HG03135 (cell line): Measurements from ENCODE around the gene GLRX5.

Experiments
- ATAC-seq: cut with Tn5 transposase; IDR thresholded peaks from one replicate; pipeline ENCODE4 v1.9.1; 2021; ENCODE audit warnings: mild to moderate bottlenecking, moderate library complexity; ENCODE audit not compliant: unreplicated experiment

Gene GLRX5

GRCh38 chr14:95534299-95535225 lies at the start of gene GLRX5:
Gene GLRX5, plus strand, starts transcription at chr14:95535050. Its CDS starts 40 bp downstream, at chr14:95535090.
- ATAC-seq = peak; percentile 90

- no peak for ATAC-seq
Observed at GRCh38 chr14:95485222-95485819, 49.5 kb upstream of the GLRX5 start.

GRCh38 chr14:95486875-95487668 lies 47.8 kb upstream of the GLRX5 start:
- peak; percentile 62 for ATAC-seq

GRCh38 chr14:95487669-95488084 lies 47.2 kb upstream of the GLRX5 start:
- no peak for ATAC-seq

- ATAC-seq = no peak
Observed at GRCh38 chr14:95488376-95489213, 46.3 kb upstream of the GLRX5 start.

GRCh38 chr14:95489214-95490137 lies 45.4 kb upstream of the GLRX5 start:
- no peak for ATAC-seq

GRCh38 chr14:95490138-95490509 lies 44.7 kb upstream of the GLRX5 start:
- ATAC-seq = no peak

GRCh38 chr14:95490727-95491451 lies 44.0 kb upstream of the GLRX5 start:
- no peak for ATAC-seq

- ATAC-seq = no peak
Observed at GRCh38 chr14:95491936-95492608, 42.8 kb upstream of the GLRX5 start.

- ATAC-seq = no peak
Observed at GRCh38 chr14:95493503-95493902, 41.3 kb upstream of the GLRX5 start.

- ATAC-seq = no peak
Observed at GRCh38 chr14:95493976-95494375, 40.9 kb upstream of the GLRX5 start.

- ATAC-seq = no peak
Observed at GRCh38 chr14:95494456-95494855, 40.4 kb upstream of the GLRX5 start.

GRCh38 chr14:95495076-95495475 lies 39.8 kb upstream of the GLRX5 start:
- ATAC-seq = no peak

- peak; percentile 93 for ATAC-seq
Observed at GRCh38 chr14:95495538-95496025, 39.3 kb upstream of the GLRX5 start.

GRCh38 chr14:95496111-95496681 lies 38.7 kb upstream of the GLRX5 start:
- peak; percentile 12 for ATAC-seq

GRCh38 chr14:95496690-95497259 lies 38.1 kb upstream of the GLRX5 start:
- no peak for ATAC-seq

GRCh38 chr14:95497561-95498011 lies 37.3 kb upstream of the GLRX5 start:
- ATAC-seq = no peak
